HG03135 (cell line): ENCODE measurements around the gene KIF26A.

ENCODE experiments used
- ATAC-seq: cut with Tn5 transposase; IDR thresholded peaks from one replicate; pipeline ENCODE4 v1.9.1; 2021; ENCODE audit warnings: mild to moderate bottlenecking, moderate library complexity; ENCODE audit not compliant: unreplicated experiment

Gene KIF26A

GRCh38 chr14:104130974-104131651 lies 7.3 kb upstream of the KIF26A start:
- no peak for ATAC-seq

- ATAC-seq = no peak
These were observed 6.2 kb upstream of the KIF26A start for GRCh38 chr14:104131968-104132732.

- ATAC-seq = no peak
These were observed 5.4 kb upstream of the KIF26A start for GRCh38 chr14:104132981-104133380.

DNA sequence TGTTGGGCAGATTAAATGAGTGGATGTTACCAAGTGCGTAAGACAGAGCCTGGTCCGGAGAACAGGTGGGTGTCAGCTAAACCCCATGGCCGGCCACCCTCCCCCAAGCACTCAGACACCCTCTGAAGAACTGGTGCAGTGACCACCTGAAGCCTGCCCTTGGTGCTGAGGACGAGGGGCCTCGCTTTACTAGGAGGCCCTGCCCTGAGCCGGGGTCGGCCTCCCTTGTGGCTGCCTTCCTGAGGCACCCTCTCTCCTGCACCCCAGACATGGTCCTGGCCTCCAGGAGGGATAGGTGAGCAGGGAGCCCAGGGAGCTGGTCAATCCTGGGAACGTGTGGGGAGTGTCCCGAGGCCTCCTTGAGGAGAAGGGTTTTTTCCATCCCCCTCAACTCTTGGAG lies 4.9 kb upstream of the KIF26A start:
- no peak for ATAC-seq

- ATAC-seq = no peak
These were observed 4.1 kb upstream of the KIF26A start for GRCh38 chr14:104134061-104134965.

GRCh38 chr14:104135121-104135903 lies 3.1 kb upstream of the KIF26A start:
- ATAC-seq = no peak

- ATAC-seq = no peak
These were observed 2.4 kb upstream of the KIF26A start for GRCh38 chr14:104135904-104136471.

DNA sequence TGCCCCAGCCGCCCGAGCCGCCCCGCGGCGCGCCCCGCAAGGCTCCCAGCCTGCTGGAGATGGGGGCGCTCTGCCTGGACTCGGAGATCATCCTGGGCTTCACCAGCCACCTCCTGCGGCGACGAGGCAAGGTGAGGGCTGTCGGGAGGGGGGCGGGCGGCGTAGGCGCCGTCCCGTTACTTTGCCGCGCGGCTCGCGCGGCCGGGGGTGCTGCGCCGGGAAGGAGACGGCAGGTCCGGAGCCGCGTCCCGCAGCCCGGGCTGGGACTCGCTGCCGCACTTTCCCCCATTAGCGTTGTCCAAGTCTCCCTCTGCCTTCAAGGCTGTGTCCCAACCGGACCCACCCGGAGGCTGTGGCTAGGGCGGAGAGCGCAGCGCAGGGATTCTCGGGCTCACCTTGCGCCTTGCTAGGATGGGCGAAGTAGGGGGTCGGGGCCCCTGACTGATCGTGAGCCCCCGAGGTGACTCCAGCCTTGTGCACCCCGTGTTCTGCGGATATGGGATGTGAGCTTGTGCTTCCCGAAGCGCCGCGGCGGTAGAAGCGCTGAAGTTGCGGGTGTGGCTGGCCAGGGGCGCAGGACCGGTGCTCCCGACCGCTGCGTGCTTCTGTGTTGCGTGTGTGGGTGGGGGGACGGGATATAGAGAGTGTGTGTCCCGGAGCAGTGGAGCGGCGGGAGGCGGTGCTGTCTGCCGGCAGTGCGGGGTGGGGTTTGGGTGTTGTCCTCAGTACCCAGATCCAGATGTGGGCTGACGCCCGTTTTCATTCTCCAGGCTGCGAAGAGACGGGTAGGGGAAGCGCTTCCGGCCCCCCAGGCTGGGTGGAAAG lies 1.7 kb upstream of the KIF26A start:
- no peak for ATAC-seq

DNA sequence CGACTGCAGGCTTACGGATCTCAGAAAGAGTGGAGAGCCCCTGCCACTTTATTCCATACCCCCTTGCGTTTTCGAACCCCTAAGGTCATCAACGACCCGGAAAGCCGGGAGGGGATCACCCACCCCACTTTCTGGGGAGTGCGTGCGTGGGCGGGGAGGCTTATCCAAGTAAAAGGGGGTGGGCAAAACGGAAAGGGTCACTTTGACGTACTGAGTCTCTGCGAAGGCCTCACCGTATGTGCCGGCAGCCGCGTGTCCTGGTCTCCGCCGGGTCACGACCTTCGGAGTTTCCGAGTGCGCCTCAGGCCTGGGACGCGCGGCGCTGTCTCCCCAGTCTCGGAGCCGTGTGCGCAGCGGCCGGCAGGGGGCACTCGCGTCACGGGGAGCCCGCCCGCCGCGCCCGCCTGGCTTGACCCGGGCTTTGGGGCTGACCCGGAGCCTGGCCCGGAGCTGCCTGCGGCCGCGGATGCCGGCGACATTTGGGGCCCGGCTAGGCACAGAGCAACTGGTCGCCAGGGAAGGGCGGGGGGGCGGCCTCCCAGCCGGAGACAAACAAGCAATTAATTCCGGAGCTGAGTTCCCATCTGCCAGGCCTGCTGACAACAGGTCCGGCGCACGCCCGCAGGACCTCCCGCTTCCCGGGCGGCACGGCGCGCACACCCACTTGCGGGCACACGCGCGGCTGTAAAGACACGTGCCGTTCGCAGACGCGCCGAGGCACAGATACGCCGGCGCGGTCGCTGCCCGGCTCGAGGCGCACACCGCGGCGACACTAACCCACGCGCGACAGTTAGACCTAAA lies 890 bp upstream of the KIF26A start:
- ATAC-seq = no peak

DNA sequence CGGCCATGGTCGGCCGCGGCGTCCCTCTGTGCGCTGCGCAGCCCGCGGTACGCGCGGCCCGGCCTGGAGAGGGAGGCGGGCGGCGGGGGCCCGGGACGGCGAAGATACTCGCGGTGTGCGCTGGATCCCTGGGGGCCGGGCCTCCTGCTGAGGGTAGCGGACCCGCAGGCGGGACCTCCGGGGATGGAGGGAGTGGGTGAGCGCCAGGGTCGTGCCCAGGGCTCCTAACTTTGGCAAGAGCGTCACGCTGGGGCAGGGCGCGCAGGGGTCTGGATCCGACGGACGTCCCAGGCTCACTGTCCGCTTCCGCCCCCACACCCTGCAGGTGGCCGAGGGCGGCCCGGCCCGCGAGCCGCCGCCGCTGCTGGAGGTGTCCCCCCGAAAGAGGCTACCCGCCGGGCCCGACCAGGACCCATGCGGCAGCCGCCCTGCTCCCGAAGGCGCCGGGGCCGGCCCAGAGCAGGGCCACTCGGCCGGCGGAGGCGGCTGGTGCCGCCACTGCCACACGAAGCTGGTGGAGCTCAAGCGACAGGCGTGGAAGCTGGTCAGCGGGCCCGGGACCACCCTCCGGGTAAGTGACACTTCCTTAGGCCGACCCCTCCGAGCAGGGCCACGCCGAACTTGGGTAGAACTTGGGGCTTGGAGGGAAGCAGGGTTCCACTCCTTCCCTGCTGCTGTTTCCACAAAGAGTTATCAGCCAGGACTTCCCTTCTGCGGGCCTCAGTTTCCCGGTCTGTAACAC lies 502 bp downstream of the KIF26A start:
- no peak for ATAC-seq

DNA sequence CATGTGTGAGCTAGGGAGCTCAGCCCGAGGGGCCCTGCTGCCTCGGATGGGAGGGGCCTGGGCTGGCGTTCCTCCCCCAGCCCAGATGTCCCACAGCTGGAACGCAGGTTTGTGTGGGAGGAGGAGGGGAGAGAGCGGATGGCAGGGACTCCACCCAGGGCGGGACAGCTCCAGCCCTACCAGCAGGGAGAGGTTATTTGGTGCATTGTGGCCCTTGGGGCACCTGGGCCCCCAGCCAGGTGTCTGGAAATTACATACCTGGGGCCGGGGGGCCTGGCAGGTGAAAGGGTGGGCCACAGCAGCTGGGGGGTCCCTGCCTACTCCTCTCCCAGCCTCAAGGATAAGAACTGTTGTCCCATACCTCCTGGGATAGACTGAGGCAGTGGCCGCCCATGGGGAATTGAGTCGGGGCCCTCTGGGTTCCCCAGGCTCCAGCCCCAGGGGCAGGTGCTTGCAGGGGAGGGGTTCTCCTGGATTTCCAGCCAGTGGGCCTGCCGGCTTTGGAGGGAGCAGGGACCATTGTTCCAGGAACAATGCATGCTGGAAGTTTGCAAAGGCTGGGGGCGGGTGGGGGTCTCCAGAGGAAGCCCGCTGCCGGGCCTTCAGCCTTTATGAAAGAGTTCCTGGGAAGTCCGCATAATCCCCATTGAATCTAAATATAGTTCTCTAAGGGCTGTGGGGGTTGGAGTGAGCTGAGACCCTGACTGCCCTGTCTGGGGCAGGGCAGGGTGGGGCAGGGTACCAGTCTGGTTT lies 1.2 kb downstream of the KIF26A start:
- no peak for ATAC-seq

DNA sequence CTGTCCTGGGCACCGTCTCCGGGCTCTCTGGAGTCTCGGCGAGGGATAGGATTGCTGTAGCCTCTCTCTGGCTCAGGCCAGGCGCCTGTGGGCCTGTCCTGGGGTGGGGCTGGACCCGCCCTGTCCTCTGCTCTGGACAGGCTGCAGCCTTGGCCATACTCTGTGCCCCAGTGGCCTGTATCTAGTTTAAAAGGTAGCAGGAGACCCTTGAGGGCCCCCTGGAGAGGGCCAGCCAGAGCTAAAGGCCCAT lies 1.8 kb downstream of the KIF26A start:
- ATAC-seq = no peak

- no peak for ATAC-seq
These were observed 2.3 kb downstream of the KIF26A start for GRCh38 chr14:104140463-104141331.

DNA sequence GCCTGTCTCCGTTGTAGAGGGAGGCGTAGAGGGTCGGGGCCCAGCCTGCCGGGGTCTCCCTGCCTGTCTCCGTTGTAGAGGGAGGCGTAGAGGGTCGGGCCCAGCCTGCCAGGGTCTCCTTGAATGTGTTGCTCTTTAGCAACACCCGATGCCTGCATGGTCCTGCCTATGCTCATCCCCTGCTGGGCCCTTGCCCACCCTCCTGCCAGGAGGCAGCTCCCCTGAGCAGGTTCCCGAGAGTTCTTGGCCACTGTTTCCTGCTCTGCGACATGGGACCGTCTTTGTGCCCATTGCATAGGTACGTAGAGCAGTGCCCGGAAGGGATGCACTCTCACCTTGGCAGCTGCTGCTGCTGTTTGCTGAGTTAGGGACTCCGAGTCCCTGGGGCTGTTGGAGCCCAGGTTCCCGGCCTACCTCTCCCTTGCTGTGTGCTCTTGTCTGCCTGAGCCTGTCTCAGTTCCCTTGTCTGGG lies 3.3 kb downstream of the KIF26A start:
- no peak for ATAC-seq

GRCh38 chr14:104142136-104142945 lies 4.0 kb downstream of the KIF26A start:
- no peak for ATAC-seq
